ENCODE data around the gene FBXW2. TPM values are rescaled to one million over a fixed set of nuclear protein-coding genes. Genes with fewer than 3 reads are reported as not detected.

Gene FBXW2
- total and polyA plus RNA-seq, 8 donors: 47.9 to 93.4 (median 50.9) TPM

- Histone ChIP-seq H3K9me3 (no peaks in the 10 kb centered on the region), H3K27me3 (no peaks in the 10 kb centered on the region), H3K4me1 (peaks cover 9 to 24% of the 10 kb centered on the region in 2 donors), H3K27ac (no peak overlapping the region), H3K4me3 (no peak overlapping the region), H3K36me3 (no peaks in the 10 kb centered on the region)
- TF ChIP-seq CTCF (IDR thresholded peaks at IDR 0.05): no peak
- ATAC-seq (no peak), DNase-seq (no peak)
- intact Hi-C loops (cut with DNase I): no loop called here
These were observed 76.7 kb downstream of the FBXW2 start for GRCh38 chr9:120716483-120716882.

- DNase-seq (peak in 3 of 4 donors; percentile 43 to 67 (median 53)), ATAC-seq (no peak)
- TF ChIP-seq CTCF (IDR thresholded peaks at IDR 0.05): no peak
- intact Hi-C loops (cut with DNase I): no loop called here
- Histone ChIP-seq H3K9me3 (no peaks in the 10 kb centered on the region), H3K36me3 (no peaks in the 10 kb centered on the region), H3K4me3 (peak overlapping the region in 1 of 2 donors; percentile 82), H3K4me1 (peaks cover 18 to 34% of the 10 kb centered on the region in 2 donors), H3K27me3 (no peaks in the 10 kb centered on the region), H3K27ac (peak overlapping the region in 1 of 2 donors; percentile 95)
These were observed 77.8 kb downstream of the FBXW2 start for GRCh38 chr9:120715389-120715924.

GRCh38 chr9:120714846-120715388 lies 78.3 kb downstream of the FBXW2 start:
- intact Hi-C loops (cut with DNase I): no loop called here

GRCh38 chr9:120714088-120714845 lies 78.9 kb downstream of the FBXW2 start, which contains the start of gene MEGF9:
TSS of gene MEGF9 (minus strand) at chr9:120714470. CDS start at chr9:120714358, 112 bp downstream.
- Histone ChIP-seq H3K36me3 (peaks cover 0 to 5% of the 10 kb centered on the region in 2 donors), H3K27ac (peak within 1 kb of the TSS; percentile 86 to 95), H3K4me1 (peaks cover 19 to 46% of the 10 kb centered on the region in 2 donors), H3K27me3 (no peaks in the 10 kb centered on the region), H3K9me3 (no peaks in the 10 kb centered on the region), H3K4me3 (peak within 1 kb of the TSS; percentile 82 to 88)
- DNase-seq (peak; percentile 96 to 99 (median 98)), ATAC-seq (peak; percentile 93)
- intact Hi-C loops (cut with DNase I): no loop called here
- peak in 1 of 2 donors; percentile 17 for TF ChIP-seq CTCF (IDR thresholded peaks at IDR 0.05)

More at GRCh38 chr9:120714846-120715388, 78.3 kb downstream of the FBXW2 start:
- H3K9me3 ChIP-seq: no peaks in the 10 kb centered on the region
- peaks cover 18 to 39% of the 10 kb centered on the region in 2 donors for H3K4me1 ChIP-seq
- TF ChIP-seq CTCF (IDR thresholded peaks at IDR 0.05): no peak
- H3K36me3 ChIP-seq: no peaks in the 10 kb centered on the region
- peak overlapping the region; percentile 82 to 88 for H3K4me3 ChIP-seq
- DNase-seq: no peak
- peak overlapping the region; percentile 86 to 95 for H3K27ac ChIP-seq
- H3K27me3 ChIP-seq: no peaks in the 10 kb centered on the region
- no peak for ATAC-seq

All from left lung (tissue), 10 donors.